K562 (cell line): Measurements from ENCODE around the gene CRYM. TPM values are rescaled to one million over a fixed set of nuclear protein-coding genes. Genes with fewer than 3 reads are reported as not detected.
A peak's percentile ranks its signal among the peaks of the same experiment; 100 is the strongest.

Source experiments
- ATAC-seq: fragments of 200-7000 bp; cut with Tn5 transposase; 3 replicates; pipeline ENCODE4 v1.9.1; 2020; ENCODE audit warnings: moderate library complexity
- BruUV-seq: library from RNA; stranded (reverse); fragments of 400-500 nt; replicated peaks from 2 replicates; lab custom pipeline; 2021; lab: Mats Ljungman, UMichigan
- CTCF ChIA-PET: fragments of 300-600 bp; formaldehyde crosslinking; extraction: SDS; loops from one replicate; lab custom pipeline; 2021; ENCODE audit warnings: low intra/inter-chr PET ratio; lab: Yijun Ruan, JAX
- POLR2A ChIA-PET: fragments of 300-600, 350-650 bp; sonication (Branson Sonifier 250); formaldehyde crosslinking; extraction: SDS; loops from one replicate; lab custom pipeline; 2021; ENCODE audit warnings: antibody characterized with exemption, inconsistent platforms; lab: Yijun Ruan, JAX
- DNase-seq, 4 experiments: peaks; one replicate each; pipeline versions ENCODE4 v3.0.0 to v3.0.0-alpha.2; 2011 to 2018; ENCODE audit warnings: low spot score in 3 of 4, mixed read lengths in 3 of 4; ENCODE audit errors: extremely low read depth in 1 of 4
- FAIRE-seq: peaks from 2 replicates; lab custom pipeline; 2011; peaks lifted over from hg19 to GRCh38; lab: Jason Lieb, UNC
- H2AFZ ChIP-seq: 2 replicates; pipeline ENCODE4 v1.6.0; 2011; ENCODE audit warnings: low read depth, low read length, control low read depth, inconsistent platforms
- H3K27ac ChIP-seq: fragments of 200-600 bp; 3 replicates; pipeline ENCODE4 v1.8.0; 2011; ENCODE audit warnings: low read depth, mild to moderate bottlenecking, control low read depth, inconsistent platforms, low read length, moderate library complexity, mixed read lengths; ENCODE audit errors: extremely low read depth
- H3K27me3 ChIP-seq, 2 experiments: fragments of 300-600 bp in 1 of 2; 2 replicates in 1 of 2; 3 replicates in 1 of 2; pipeline versions ENCODE4 v1.6.0 to v1.8.0; 2011; ENCODE audit warnings: inconsistent platforms in 2 of 2, low read length in 2 of 2, mild to moderate bottlenecking in 1 of 2, mixed read lengths in 1 of 2, moderate library complexity in 1 of 2; ENCODE audit not compliant: control insufficient read depth in 2 of 2, insufficient read depth in 2 of 2
- H3K36me3 ChIP-seq: fragments of 300-600 bp; 3 replicates; pipeline ENCODE4 v1.8.0; 2011; ENCODE audit warnings: mild to moderate bottlenecking, low read length, inconsistent platforms; ENCODE audit not compliant: control insufficient read depth, insufficient read depth
- H3K4me1 ChIP-seq, 2 experiments: fragments of 200-600 bp in 1 of 2; replicated peaks in 1 of 2; 2 replicates in 1 of 2; 3 replicates in 1 of 2; pipeline versions ENCODE4 v1.5.1 to v1.8.0; 2011; ENCODE audit warnings: inconsistent platforms in 2 of 2, low read length in 2 of 2, mild to moderate bottlenecking in 1 of 2, mixed read lengths in 1 of 2, moderate library complexity in 1 of 2; ENCODE audit not compliant: control insufficient read depth in 2 of 2, insufficient read depth in 2 of 2
- H3K4me2 ChIP-seq: 2 replicates; pipeline ENCODE4 v1.6.1; 2011; ENCODE audit warnings: low read length, control low read depth, inconsistent platforms, mixed read lengths; ENCODE audit not compliant: insufficient read depth
- H3K4me3 ChIP-seq: fragments of 200-600 bp; sonication (generic), shearing (Covaris generic); 2 replicates; pipeline ENCODE4 v1.5.1; 2016; ENCODE audit warnings: control low read depth, inconsistent platforms
- H3K79me2 ChIP-seq: fragments of 200-600 bp; 3 replicates; pipeline ENCODE4 v1.8.0; 2011; ENCODE audit warnings: low read length, inconsistent platforms; ENCODE audit not compliant: control insufficient read depth, insufficient read depth
- H3K9ac ChIP-seq, 2 experiments: 2 replicates each; pipeline versions ENCODE4 v1.6.0 to v1.6.1; 2011; ENCODE audit warnings: low read depth in 2 of 2, low read length in 2 of 2, control low read depth in 1 of 2, inconsistent platforms in 1 of 2, mild to moderate bottlenecking in 1 of 2, mixed read lengths in 1 of 2; ENCODE audit not compliant: insufficient read depth in 1 of 2
- H3K9me1 ChIP-seq: one replicate; pipeline ENCODE4 v1.6.0; 2011; ENCODE audit warnings: inconsistent platforms, mild to moderate bottlenecking, low read length, moderate library complexity; ENCODE audit not compliant: control insufficient read depth, insufficient read depth
- H3K9me3 ChIP-seq: replicated peaks from 2 replicates; pipeline ENCODE4 v1.5.1; 2011; ENCODE audit warnings: low read depth, low read length, inconsistent platforms; ENCODE audit not compliant: control insufficient read depth, insufficient read depth
- H4K20me1 ChIP-seq: replicated peaks from 2 replicates; pipeline ENCODE4 v1.6.1; 2011; ENCODE audit warnings: low read length, inconsistent platforms, mixed read lengths; ENCODE audit not compliant: control insufficient read depth, insufficient read depth
- CHD2 ChIP-seq: IDR thresholded peaks from 2 replicates; pipeline ENCODE4 v1.6.1; 2011; ENCODE audit warnings: low read depth, low read length
- RFX1 ChIP-seq: fragments of 450-650 bp; IDR thresholded peaks from 2 replicates; pipeline ENCODE4 v1.6.1; 2016; ENCODE audit warnings: mild to moderate bottlenecking, moderate library complexity
- SOX6 ChIP-seq: fragments of 450-650 bp; IDR thresholded peaks from 2 replicates; pipeline ENCODE4 v1.6.1; 2014; ENCODE audit warnings: mild to moderate bottlenecking
- SRSF3 ChIP-seq: fragments of 200-400 bp; formaldehyde crosslinking; IDR thresholded peaks from 2 replicates; pipeline ENCODE4 v1.6.1; 2016; ENCODE audit warnings: mild to moderate bottlenecking, low read length, moderate library complexity; ENCODE audit not compliant: insufficient read depth
- ZNF354B ChIP-seq: fragments of 250-450 bp; sonication (Bioruptor Pico); IDR thresholded peaks from 2 replicates; pipeline ENCODE4 v1.4.0; 2020
- ZNF431 ChIP-seq: sonication (generic); formaldehyde crosslinking; IDR thresholded peaks from 2 replicates; pipeline ENCODE4 v1.8.0; 2022; ENCODE audit warnings: mild to moderate bottlenecking, missing genetic modification reagents
- WGBS: fragments of 100-300 bp; shearing (Covaris generic); methylation state at CpG from one replicate; pipeline ENCODE4 v1.1.6; 2016; ENCODE audit warnings: low coverage, mixed read lengths; ENCODE audit not compliant: insufficient coverage; ENCODE audit errors: missing lambda C conversion rate; 5-methylcytosine and 5-hydroxymethylcytosine counted together
- in situ Hi-C: fragments of 300-500 bp; cut with MboI; formaldehyde crosslinking; loops from 4 replicates; pipeline ENCODE4 v1.15.0; 2018; ENCODE audit warnings: inconsistent platforms, mixed read lengths
- intact Hi-C: fragments of 100-400 bp; cut with micrococcal nuclease; formaldehyde crosslinking; loops from 2 replicates; pipeline ENCODE4 v1.14.2; 2022
- polyA plus RNA-seq, 8 experiments: library from polyadenylated mRNA; depleted of rRNA in 4 of 8; stranded (reverse) in 5 of 8; unstranded in 3 of 8; fragments of >200 nt; fragmentation: Nextera tagmentation in 2 of 8; fragmentation: Illumina TruSeq in 1 of 8; extraction: Ambion mirVana in 2 of 8; extraction: Trizol in 1 of 8; gene quantifications; 2 replicates each; pipeline versions ENCODE4 v1.2.1 to v1.2.3, GENCODE V29; 2011 to 2014; ENCODE audit warnings: inconsistent platforms in 1 of 8, missing spikeins in 1 of 8
- total RNA-seq, 7 experiments: library from RNA; depleted of rRNA in 6 of 7; stranded (reverse); fragments of >200 nt in 6 of 7; fragmentation: Illumina TruSeq in 2 of 7; extraction: Trizol in 2 of 7; gene quantifications; 2 replicates each; pipeline versions ENCODE4 v1.2.1 to v1.2.3, GENCODE V29; 2011 to 2021; ENCODE audit warnings: low replicate concordance in 1 of 7
- TF ChIP-seq, protein P1 (sequence below), 3 experiments: fragments of 200-800 bp in 1 of 3; fragments of 250-450 bp in 1 of 3; fragments of 450-650 bp in 1 of 3; sonication (Bioruptor Pico) in 1 of 3; sonication (Bioruptor generic) in 1 of 3; formaldehyde crosslinking in 1 of 3; IDR thresholded peaks; 2 replicates each; pipeline versions ENCODE4 v1.6.1 to v1.8.0; 2016 to 2022; ENCODE audit warnings: mild to moderate bottlenecking in 2 of 3, missing genetic modification characterization in 2 of 3, missing compliant biosample characterization in 1 of 3, moderate library complexity in 1 of 3

Gene CRYM
- total and polyA plus RNA-seq, 9 of the 15 experiments (the other 6 are each of a cell fraction or from before 2014, with no cell fraction given) = 0.08 to 0.98 (median 0.47) TPM

DNA sequence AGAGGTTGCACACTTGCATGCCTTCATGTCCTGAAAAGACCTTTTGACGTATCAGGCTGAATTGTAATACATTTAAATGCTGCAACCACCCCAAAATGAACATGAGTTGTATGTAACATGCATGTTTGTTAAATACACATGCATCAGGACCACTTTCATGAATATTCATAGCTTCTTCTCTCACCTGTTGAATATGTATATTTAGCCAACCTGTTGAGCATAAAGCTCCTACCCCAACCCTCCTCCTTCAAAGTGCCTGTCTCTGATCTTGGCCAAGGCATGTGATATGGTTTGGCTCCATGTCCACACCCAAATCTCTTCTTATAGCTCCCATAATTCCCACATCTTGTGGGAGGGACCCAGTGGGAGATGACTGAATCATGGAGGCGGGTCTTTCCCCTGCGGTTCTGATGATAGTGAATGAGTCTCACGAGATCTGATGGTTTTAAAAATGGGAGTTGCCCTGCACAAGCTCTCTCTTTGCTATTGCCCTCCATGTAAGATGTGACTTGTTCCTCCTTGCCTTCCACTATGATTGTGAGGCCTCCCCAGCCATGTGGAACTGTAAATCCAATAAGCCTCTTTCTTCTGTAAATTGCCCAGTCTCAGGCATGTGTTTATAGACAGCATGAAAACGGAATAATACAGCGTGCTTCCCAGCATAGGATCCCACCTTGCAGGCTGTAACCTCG is 3.8 kb upstream of the CRYM start:
- no TSS peak for BruUV-seq
- TF ChIP-seq ZNF431 = peak; percentile 84; the same call in 1 of the 2 replicates
- no peak for TF ChIP-seq ZNF354B (CRISPR knock-in tag)
- no peak for TF ChIP-seq SOX6
- TF ChIP-seq, protein P1, sequence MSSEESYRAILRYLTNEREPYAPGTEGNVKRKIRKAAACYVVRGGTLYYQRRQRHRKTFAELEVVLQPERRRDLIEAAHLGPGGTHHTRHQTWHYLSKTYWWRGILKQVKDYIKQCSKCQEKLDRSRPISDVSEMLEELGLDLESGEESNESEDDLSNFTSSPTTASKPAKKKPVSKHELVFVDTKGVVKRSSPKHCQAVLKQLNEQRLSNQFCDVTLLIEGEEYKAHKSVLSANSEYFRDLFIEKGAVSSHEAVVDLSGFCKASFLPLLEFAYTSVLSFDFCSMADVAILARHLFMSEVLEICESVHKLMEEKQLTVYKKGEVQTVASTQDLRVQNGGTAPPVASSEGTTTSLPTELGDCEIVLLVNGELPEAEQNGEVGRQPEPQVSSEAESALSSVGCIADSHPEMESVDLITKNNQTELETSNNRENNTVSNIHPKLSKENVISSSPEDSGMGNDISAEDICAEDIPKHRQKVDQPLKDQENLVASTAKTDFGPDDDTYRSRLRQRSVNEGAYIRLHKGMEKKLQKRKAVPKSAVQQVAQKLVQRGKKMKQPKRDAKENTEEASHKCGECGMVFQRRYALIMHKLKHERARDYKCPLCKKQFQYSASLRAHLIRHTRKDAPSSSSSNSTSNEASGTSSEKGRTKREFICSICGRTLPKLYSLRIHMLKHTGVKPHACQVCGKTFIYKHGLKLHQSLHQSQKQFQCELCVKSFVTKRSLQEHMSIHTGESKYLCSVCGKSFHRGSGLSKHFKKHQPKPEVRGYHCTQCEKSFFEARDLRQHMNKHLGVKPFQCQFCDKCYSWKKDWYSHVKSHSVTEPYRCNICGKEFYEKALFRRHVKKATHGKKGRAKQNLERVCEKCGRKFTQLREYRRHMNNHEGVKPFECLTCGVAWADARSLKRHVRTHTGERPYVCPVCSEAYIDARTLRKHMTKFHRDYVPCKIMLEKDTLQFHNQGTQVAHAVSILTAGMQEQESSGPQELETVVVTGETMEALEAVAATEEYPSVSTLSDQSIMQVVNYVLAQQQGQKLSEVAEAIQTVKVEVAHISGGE (CRISPR knock-in tag; IDR thresholded peaks at IDR 0.05) = no peak
- peak; percentile 71; the same call in 1 of the 2 replicates for TF ChIP-seq CHD2
- TF ChIP-seq RFX1 = no peak
- TF ChIP-seq SRSF3 = no peak
- no peak for DNase-seq
- Histone ChIP-seq H3K4me3 (no peak overlapping the region), H3K9me1 (no peaks in the 10 kb centered on the region), H3K9me3 (peaks cover 7% of the 10 kb centered on the region), H3K9ac (no peak overlapping the region), H4K20me1 (no peaks in the 10 kb centered on the region), H3K4me2 (no peak overlapping the region), H3K27ac (no peak overlapping the region), H3K79me2 (no peaks in the 10 kb centered on the region), H3K36me3 (no peaks in the 10 kb centered on the region), H2AFZ (no peak overlapping the region), H3K4me1 (peaks cover 5 to 22% of the 10 kb centered on the region in 2 experiments; a peak in 3 of 5 replicates), H3K27me3 (peaks cover 10 to 12% of the 10 kb centered on the region in 2 experiments; a peak in 4 of 5 replicates)
- no peak for FAIRE-seq
- in situ Hi-C loops = no loop called here
- no peak for ATAC-seq
- ChIA-PET POLR2A (interaction anchor here (0.6 kb wide), 1 partner anchor 28 kb away, joined by 3 read pairs; no protein-coding TSS in a partner anchor), CTCF (no interaction called here)
- 26% methylated on average over 7 of the region's 7 CpGs for WGBS
- intact Hi-C loops = no loop called here
